Panc1 (cell line): ENCODE results near the gene BRAP.

Experiments used
- POLR2AphosphoS5 ChIP-seq: IDR thresholded peaks from 2 replicates; pipeline ENCODE4 v1.6.1; 2012; ENCODE audit warnings: mild to moderate bottlenecking, low read depth, low read length, moderate library complexity
- TCF7L2 ChIP-seq: IDR thresholded peaks from 2 replicates; pipeline ENCODE4 v1.6.1; 2011; ENCODE audit warnings: mild to moderate bottlenecking, low read depth, low read length, inconsistent platforms
- TF ChIP-seq, protein P1 (sequence below): fragments of 450-650 bp; IDR thresholded peaks from 2 replicates; pipeline ENCODE4 v1.5.1; 2017; ENCODE audit warnings: mild to moderate bottlenecking
- TF ChIP-seq, protein P2 (sequence below), 2 experiments: IDR thresholded peaks; 2 replicates each; pipeline ENCODE4 v1.6.1; 2011 to 2012; ENCODE audit warnings: low read depth in 2 of 2, control low read depth in 1 of 2, low read length in 1 of 2, mild to moderate bottlenecking in 1 of 2, moderate library complexity in 1 of 2; ENCODE audit not compliant: insufficient read depth in 1 of 2

- TF ChIP-seq, protein P1, sequence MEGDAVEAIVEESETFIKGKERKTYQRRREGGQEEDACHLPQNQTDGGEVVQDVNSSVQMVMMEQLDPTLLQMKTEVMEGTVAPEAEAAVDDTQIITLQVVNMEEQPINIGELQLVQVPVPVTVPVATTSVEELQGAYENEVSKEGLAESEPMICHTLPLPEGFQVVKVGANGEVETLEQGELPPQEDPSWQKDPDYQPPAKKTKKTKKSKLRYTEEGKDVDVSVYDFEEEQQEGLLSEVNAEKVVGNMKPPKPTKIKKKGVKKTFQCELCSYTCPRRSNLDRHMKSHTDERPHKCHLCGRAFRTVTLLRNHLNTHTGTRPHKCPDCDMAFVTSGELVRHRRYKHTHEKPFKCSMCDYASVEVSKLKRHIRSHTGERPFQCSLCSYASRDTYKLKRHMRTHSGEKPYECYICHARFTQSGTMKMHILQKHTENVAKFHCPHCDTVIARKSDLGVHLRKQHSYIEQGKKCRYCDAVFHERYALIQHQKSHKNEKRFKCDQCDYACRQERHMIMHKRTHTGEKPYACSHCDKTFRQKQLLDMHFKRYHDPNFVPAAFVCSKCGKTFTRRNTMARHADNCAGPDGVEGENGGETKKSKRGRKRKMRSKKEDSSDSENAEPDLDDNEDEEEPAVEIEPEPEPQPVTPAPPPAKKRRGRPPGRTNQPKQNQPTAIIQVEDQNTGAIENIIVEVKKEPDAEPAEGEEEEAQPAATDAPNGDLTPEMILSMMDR = no peak
- TF ChIP-seq POLR2AphosphoS5 = no peak
- TF ChIP-seq, protein P2, sequence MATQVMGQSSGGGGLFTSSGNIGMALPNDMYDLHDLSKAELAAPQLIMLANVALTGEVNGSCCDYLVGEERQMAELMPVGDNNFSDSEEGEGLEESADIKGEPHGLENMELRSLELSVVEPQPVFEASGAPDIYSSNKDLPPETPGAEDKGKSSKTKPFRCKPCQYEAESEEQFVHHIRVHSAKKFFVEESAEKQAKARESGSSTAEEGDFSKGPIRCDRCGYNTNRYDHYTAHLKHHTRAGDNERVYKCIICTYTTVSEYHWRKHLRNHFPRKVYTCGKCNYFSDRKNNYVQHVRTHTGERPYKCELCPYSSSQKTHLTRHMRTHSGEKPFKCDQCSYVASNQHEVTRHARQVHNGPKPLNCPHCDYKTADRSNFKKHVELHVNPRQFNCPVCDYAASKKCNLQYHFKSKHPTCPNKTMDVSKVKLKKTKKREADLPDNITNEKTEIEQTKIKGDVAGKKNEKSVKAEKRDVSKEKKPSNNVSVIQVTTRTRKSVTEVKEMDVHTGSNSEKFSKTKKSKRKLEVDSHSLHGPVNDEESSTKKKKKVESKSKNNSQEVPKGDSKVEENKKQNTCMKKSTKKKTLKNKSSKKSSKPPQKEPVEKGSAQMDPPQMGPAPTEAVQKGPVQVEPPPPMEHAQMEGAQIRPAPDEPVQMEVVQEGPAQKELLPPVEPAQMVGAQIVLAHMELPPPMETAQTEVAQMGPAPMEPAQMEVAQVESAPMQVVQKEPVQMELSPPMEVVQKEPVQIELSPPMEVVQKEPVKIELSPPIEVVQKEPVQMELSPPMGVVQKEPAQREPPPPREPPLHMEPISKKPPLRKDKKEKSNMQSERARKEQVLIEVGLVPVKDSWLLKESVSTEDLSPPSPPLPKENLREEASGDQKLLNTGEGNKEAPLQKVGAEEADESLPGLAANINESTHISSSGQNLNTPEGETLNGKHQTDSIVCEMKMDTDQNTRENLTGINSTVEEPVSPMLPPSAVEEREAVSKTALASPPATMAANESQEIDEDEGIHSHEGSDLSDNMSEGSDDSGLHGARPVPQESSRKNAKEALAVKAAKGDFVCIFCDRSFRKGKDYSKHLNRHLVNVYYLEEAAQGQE (IDR thresholded peaks at IDR 0.05; ENCODE audit: insufficient read depth in 1 of 2, low read depth in 2 of 2, low read length in 1 of 2) = no peak
- no peak for TF ChIP-seq TCF7L2
Measured at GRCh38 chr12:111606767-111607230, 79.0 kb downstream of the BRAP start.
